ENCODE results near the gene CASQ2. TPM values are rescaled to one million over a fixed set of nuclear protein-coding genes. Genes with fewer than 3 reads are reported as not detected.

CASQ2 gene
- polyA plus RNA-seq, 2 of the 4 experiments (the other 2 are of a cell fraction): not detected

GRCh38 chr1:115679141-115679611 is 89.3 kb downstream of the CASQ2 start:
- ATAC-seq (peak; percentile 68 to 77; a peak in 4 of 6 replicates), FAIRE-seq (no peak), DNase-seq (ENCODE audit: low read depth in 1 of 2, low spot score in 1 of 2) (peak in 1 of 2 experiments; percentile 8)
- Histone ChIP-seq H3K4me2 (no peak overlapping the region), H3K4me3 (no peak overlapping the region), H3K4me1 (peaks cover 12% of the 10 kb centered on the region), H3K27ac (peak overlapping the region in 1 of 2 experiments; percentile 50; a peak in 1 of 6 replicates), H3K9me3 (no peaks in the 10 kb centered on the region)
- TF ChIP-seq HOXA7 (CRISPR knock-in tag; IDR thresholded peaks at IDR 0.05) (no peak), SMC3 (IDR thresholded peaks at IDR 0.05) (no peak), SREBF2 (IDR thresholded peaks at IDR 0.05) (no peak), RARB (CRISPR knock-in tag; IDR thresholded peaks at IDR 0.05) (no peak), NR3C1 (IDR thresholded peaks at IDR 0.05) (no peak)
- TF ChIP-seq, protein P1, sequence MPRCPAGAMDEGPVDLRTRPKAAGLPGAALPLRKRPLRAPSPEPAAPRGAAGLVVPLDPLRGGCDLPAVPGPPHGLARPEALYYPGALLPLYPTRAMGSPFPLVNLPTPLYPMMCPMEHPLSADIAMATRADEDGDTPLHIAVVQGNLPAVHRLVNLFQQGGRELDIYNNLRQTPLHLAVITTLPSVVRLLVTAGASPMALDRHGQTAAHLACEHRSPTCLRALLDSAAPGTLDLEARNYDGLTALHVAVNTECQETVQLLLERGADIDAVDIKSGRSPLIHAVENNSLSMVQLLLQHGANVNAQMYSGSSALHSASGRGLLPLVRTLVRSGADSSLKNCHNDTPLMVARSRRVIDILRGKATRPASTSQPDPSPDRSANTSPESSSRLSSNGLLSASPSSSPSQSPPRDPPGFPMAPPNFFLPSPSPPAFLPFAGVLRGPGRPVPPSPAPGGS (IDR thresholded peaks at IDR 0.05): no peak
- TF ChIP-seq, protein P2, sequence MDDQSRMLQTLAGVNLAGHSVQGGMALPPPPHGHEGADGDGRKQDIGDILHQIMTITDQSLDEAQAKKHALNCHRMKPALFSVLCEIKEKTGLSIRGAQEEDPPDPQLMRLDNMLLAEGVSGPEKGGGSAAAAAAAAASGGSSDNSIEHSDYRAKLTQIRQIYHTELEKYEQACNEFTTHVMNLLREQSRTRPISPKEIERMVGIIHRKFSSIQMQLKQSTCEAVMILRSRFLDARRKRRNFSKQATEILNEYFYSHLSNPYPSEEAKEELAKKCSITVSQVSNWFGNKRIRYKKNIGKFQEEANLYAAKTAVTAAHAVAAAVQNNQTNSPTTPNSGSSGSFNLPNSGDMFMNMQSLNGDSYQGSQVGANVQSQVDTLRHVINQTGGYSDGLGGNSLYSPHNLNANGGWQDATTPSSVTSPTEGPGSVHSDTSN (IDR thresholded peaks at IDR 0.05): no peak
- TF ChIP-seq, protein P3, sequence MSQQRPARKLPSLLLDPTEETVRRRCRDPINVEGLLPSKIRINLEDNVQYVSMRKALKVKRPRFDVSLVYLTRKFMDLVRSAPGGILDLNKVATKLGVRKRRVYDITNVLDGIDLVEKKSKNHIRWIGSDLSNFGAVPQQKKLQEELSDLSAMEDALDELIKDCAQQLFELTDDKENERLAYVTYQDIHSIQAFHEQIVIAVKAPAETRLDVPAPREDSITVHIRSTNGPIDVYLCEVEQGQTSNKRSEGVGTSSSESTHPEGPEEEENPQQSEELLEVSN (IDR thresholded peaks at IDR 0.05; ENCODE audit: borderline replicate concordance, low read depth): no peak
- CTCF ChIA-PET: interaction anchor here (0.9 to 1.2 kb wide), 2 partner anchors 8 to 71 kb away, joined by 3 read pairs; no protein-coding TSS in a partner anchor
- WGBS (ENCODE audit: missing lambda C conversion rate): 49% methylated on average over 3 of the region's 8 CpGs
- POLR2A ChIA-PET: no interaction called here

DNA sequence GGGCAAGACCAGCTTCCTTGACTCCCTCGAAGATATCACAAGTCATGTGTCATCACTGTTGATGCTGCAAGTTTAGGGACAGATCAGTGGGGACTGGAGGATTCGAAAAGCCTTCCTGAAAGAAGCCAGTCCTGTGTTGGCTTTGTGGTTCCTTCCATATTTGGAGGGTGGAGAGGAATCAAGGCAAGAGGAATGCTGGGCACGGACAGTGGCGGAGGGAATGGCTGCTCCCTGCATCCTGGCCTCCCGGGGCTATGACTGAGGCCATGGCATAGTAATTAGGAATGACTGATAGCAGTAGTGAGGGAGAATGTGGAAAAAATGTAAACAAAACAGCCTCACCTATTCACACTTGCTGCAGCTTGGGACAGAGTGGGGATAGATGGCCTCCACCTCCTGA is 90.4 kb downstream of the CASQ2 start:
- no peak for DNase-seq (ENCODE audit: low read depth in 1 of 2, low spot score in 1 of 2)
- ATAC-seq: no peak
- H3K27ac ChIP-seq: no peak overlapping the region
- FAIRE-seq: no peak
- 76% methylated on average over 5 of the region's 5 CpGs for WGBS (ENCODE audit: missing lambda C conversion rate)
- POLR2A ChIA-PET: no interaction called here
- CTCF ChIA-PET: interaction anchor here (1.2 kb wide), 1 partner anchor 10 kb away, joined by 3 read pairs; no protein-coding TSS in a partner anchor
- H3K9me3 ChIP-seq: no peaks in the 10 kb centered on the region
- no peak overlapping the region for H3K4me2 ChIP-seq
- peaks cover 12% of the 10 kb centered on the region for H3K4me1 ChIP-seq
- TF ChIP-seq RCOR1 (IDR thresholded peaks at IDR 0.05; ENCODE audit: low read depth, low read length): no peak
- TF ChIP-seq ZC3H11A (IDR thresholded peaks at IDR 0.05): no peak
- TF ChIP-seq KDM1A (IDR thresholded peaks at IDR 0.05; ENCODE audit: low read depth): no peak
- TF ChIP-seq NFE2L2 (conservative IDR thresholded peaks at IDR 0.05; ENCODE audit: low read length): no peak
- H3K4me3 ChIP-seq: no peak overlapping the region

DNA sequence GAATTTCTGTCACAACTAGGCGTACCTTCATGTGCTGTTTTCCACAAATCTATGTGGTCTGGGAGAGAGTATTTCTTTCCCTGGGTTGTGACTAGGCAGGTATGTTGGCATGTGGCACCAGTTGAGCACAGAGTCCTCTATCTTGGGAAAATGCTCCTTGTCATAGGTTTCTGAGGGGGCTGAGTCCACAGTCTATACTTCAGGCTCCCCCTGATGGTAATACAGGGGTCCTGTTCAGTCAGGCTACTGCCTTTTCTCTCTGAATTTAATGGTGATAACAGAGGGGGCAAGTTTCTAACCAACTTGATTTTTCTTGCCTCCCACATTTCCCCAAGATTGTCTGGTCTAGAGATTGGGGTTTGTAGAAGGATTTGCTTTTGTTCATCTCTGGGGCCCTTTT is 90.9 kb downstream of the CASQ2 start:
- FAIRE-seq: no peak
- no peak for DNase-seq (ENCODE audit: low read depth in 1 of 2, low spot score in 1 of 2)
- H3K4me2 ChIP-seq: no peak overlapping the region
- ChIA-PET POLR2A (no interaction called here), CTCF (no interaction called here)
- no peak for ATAC-seq
- TF ChIP-seq JUNB (IDR thresholded peaks at IDR 0.05) (no peak), KDM5A (IDR thresholded peaks at IDR 0.05) (no peak)
- peaks cover 12% of the 10 kb centered on the region for H3K4me1 ChIP-seq
- WGBS (ENCODE audit: missing lambda C conversion rate): 100% methylated on average over 1 of the region's 1 CpG
- H3K9me3 ChIP-seq: no peaks in the 10 kb centered on the region
- H3K27ac ChIP-seq: no peak overlapping the region
- no peak overlapping the region for H3K4me3 ChIP-seq

DNA sequence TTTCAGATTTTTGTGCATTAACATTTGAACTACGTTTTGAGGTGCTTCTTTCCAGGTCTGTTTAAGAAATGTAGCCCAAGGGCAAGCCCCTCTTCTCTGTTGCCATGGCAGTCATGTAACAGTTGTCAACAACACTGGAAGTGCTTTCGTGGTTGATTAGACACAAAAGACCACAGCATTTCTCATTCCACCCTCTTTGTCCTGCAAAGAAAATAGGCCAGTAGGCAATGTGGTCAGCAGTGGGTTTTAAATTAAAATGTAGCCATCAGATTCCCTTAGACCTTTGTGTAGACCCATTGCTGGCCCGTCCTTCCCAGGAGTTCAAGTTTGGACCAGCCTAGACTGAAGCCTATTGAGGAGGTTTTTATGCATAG is 91.3 kb downstream of the CASQ2 start:
- DNase-seq (ENCODE audit: low read depth in 1 of 2, low spot score in 1 of 2): no peak
- WGBS (ENCODE audit: missing lambda C conversion rate): 77% methylated on average over 3 of the region's 3 CpGs

More for the DNA sequence above, 91.3 kb downstream of the CASQ2 start:
- H3K4me2 ChIP-seq: no peak overlapping the region
- peaks cover 12% of the 10 kb centered on the region for H3K4me1 ChIP-seq
- H3K9me3 ChIP-seq: no peaks in the 10 kb centered on the region
- H3K4me3 ChIP-seq: no peak overlapping the region
- FAIRE-seq (no peak), ATAC-seq (no peak)
- ChIA-PET CTCF (no interaction called here), POLR2A (no interaction called here)
- no peak for TF ChIP-seq JUN (IDR thresholded peaks at IDR 0.05)
- no peak for TF ChIP-seq KDM1A (IDR thresholded peaks at IDR 0.05; ENCODE audit: low read depth)
- TF ChIP-seq, protein P4, sequence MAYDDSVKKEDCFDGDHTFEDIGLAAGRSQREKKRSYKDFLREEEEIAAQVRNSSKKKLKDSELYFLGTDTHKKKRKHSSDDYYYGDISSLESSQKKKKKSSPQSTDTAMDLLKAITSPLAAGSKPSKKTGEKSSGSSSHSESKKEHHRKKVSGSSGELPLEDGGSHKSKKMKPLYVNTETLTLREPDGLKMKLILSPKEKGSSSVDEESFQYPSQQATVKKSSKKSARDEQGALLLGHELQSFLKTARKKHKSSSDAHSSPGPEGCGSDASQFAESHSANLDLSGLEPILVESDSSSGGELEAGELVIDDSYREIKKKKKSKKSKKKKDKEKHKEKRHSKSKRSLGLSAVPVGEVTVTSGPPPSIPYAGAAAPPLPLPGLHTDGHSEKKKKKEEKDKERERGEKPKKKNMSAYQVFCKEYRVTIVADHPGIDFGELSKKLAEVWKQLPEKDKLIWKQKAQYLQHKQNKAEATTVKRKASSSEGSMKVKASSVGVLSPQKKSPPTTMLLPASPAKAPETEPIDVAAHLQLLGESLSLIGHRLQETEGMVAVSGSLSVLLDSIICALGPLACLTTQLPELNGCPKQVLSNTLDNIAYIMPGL (CRISPR knock-in tag; IDR thresholded peaks at IDR 0.05; ENCODE audit: borderline replicate concordance): no peak
- TF ChIP-seq, protein P3 (IDR thresholded peaks at IDR 0.05; ENCODE audit: borderline replicate concordance, low read depth): no peak
- no peak for TF ChIP-seq RCOR1 (IDR thresholded peaks at IDR 0.05; ENCODE audit: low read depth, low read length)
- TF ChIP-seq HOXB5 (CRISPR knock-in tag; IDR thresholded peaks at IDR 0.05): no peak
- no peak for TF ChIP-seq ZNF302 (CRISPR knock-in tag; IDR thresholded peaks at IDR 0.05)
- TF ChIP-seq RARB (CRISPR knock-in tag; IDR thresholded peaks at IDR 0.05): no peak
- H3K27ac ChIP-seq: no peak overlapping the region

Measured in A549 (cell line).